ENCODE data around the gene SULT1C4.

DNA sequence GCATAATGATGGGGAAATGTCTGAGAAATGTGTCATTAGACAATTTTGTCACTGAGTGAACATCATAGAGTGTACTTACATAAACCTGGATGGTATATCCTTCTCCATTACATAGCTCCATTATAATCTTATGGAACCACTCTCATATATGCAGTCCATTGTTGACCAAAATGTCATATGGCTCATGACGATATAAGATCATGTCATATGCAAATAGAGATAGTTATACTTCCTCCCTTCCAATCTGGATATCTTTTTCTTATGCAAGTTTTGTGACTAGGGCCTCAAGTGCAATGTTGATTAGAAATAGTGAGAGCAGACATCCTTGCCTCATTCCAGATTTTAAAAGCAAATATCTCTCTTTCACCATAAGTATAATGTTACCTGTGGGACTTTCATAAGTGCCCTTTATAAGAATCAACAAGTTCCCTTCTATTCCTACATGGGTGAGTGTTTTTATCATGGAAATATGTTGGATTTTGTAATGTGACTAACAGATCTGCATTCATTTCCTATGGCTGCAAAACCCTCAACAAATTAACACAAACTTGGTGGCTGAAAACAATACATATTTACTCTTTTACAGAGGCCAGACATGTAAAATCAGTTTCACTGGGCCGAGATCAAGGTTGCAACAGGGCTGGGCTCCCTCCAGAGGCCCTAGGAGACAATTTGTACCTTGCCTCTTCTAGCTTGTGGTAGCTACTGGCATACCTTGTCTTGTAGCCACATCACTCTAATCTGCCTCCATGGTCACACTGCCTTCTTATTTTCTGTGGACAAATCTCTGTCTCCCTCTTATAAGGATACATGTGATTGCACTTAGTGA is 21.6 kb upstream of the SULT1C4 start:
- no peak for TF ChIP-seq CTCF (IDR thresholded peaks at IDR 0.05)
- TF ChIP-seq POLR2A (IDR thresholded peaks at IDR 0.05): no peak

Measured in esophagus squamous epithelium (tissue), 4 donors.